ENCODE results near the gene PRKAG3. TPM values are rescaled to one million over a fixed set of nuclear protein-coding genes. Genes with fewer than 3 reads are reported as not detected.

Gene PRKAG3
- total and polyA plus RNA-seq, 2 experiments from 2014 or later, result 0.23 TPM; not detected in 1

- Histone ChIP-seq H3K27me3 (no peaks in the 10 kb centered on the region), H3K27ac (peak overlapping the region; percentile 86), H3K4me2 (peak overlapping the region; percentile 53), H3K36me3 (replicated peaks; ENCODE audit: insufficient read depth, low read depth) (no peaks in the 10 kb centered on the region), H3K4me3 (no peak overlapping the region), H4K20me1 (ENCODE audit: insufficient read depth, poor library complexity, severe bottlenecking) (no peaks in the 10 kb centered on the region), H3K9me3 (ENCODE audit: low read depth) (peaks cover 5% of the 10 kb centered on the region), H3K79me2 (peaks cover 66% of the 10 kb centered on the region), H3K4me1 (ENCODE audit: insufficient read depth) (peaks cover 26% of the 10 kb centered on the region), H3K9me2 (replicated peaks; ENCODE audit: insufficient read depth) (no peaks in the 10 kb centered on the region), H2AFZ (peak overlapping the region; percentile 8)
- TF ChIP-seq EZH2 (IDR thresholded peaks at IDR 0.05; ENCODE audit: borderline replicate concordance) (no peak), CTCF (IDR thresholded peaks at IDR 0.05; ENCODE audit: poor library complexity) (no peak), EZH2phosphoT487 (IDR thresholded peaks at IDR 0.05; ENCODE audit: low read depth, severe bottlenecking, unreplicated experiment) (no peak)
- peak; percentile 46 for DNase-seq (ENCODE audit: low spot score)
- WGBS (ENCODE audit: low lambda C conversion rate, missing lambda C conversion rate), result 28% methylated on average over 3 of the region's 3 CpGs
Measured at GRCh38 chr2:218805627-218806026, 26.0 kb downstream of the PRKAG3 start.

GRCh38 chr2:218804817-218805216, 26.8 kb downstream of the PRKAG3 start:
- no peaks in the 10 kb centered on the region for H3K36me3 ChIP-seq (replicated peaks; ENCODE audit: insufficient read depth, low read depth)
- peaks cover 5% of the 10 kb centered on the region for H3K9me3 ChIP-seq (ENCODE audit: low read depth)
- H3K4me2 ChIP-seq, result no peak overlapping the region
- no peak for DNase-seq (ENCODE audit: low spot score)
- H3K79me2 ChIP-seq, result peaks cover 63% of the 10 kb centered on the region
- TF ChIP-seq EZH2 (IDR thresholded peaks at IDR 0.05; ENCODE audit: borderline replicate concordance) (no peak), EZH2phosphoT487 (IDR thresholded peaks at IDR 0.05; ENCODE audit: low read depth, severe bottlenecking, unreplicated experiment) (no peak), CTCF (IDR thresholded peaks at IDR 0.05; ENCODE audit: poor library complexity) (no peak)
- no peaks in the 10 kb centered on the region for H3K27me3 ChIP-seq
- H3K4me3 ChIP-seq, result no peak overlapping the region
- peaks cover 28% of the 10 kb centered on the region for H3K4me1 ChIP-seq (ENCODE audit: insufficient read depth)
- no peaks in the 10 kb centered on the region for H4K20me1 ChIP-seq (ENCODE audit: insufficient read depth, poor library complexity, severe bottlenecking)
- peak overlapping the region; percentile 86 for H3K27ac ChIP-seq
- 72% methylated on average over 1 of the region's 1 CpG for WGBS (ENCODE audit: low lambda C conversion rate, missing lambda C conversion rate)
- no peaks in the 10 kb centered on the region for H3K9me2 ChIP-seq (replicated peaks; ENCODE audit: insufficient read depth)
- no peak overlapping the region for H2AFZ ChIP-seq

- H3K9me2 ChIP-seq (replicated peaks; ENCODE audit: insufficient read depth), result no peaks in the 10 kb centered on the region
- no peak overlapping the region for H3K4me3 ChIP-seq
- peaks cover 5% of the 10 kb centered on the region for H3K9me3 ChIP-seq (ENCODE audit: low read depth)
- no peak overlapping the region for H2AFZ ChIP-seq
- peaks cover 53% of the 10 kb centered on the region for H3K79me2 ChIP-seq
- no peaks in the 10 kb centered on the region for H4K20me1 ChIP-seq (ENCODE audit: insufficient read depth, poor library complexity, severe bottlenecking)
- TF ChIP-seq CTCF (IDR thresholded peaks at IDR 0.05; ENCODE audit: poor library complexity) (no peak), EZH2 (IDR thresholded peaks at IDR 0.05; ENCODE audit: borderline replicate concordance) (no peak), EZH2phosphoT487 (IDR thresholded peaks at IDR 0.05; ENCODE audit: low read depth, severe bottlenecking, unreplicated experiment) (no peak)
- H3K36me3 ChIP-seq (replicated peaks; ENCODE audit: insufficient read depth, low read depth), result no peaks in the 10 kb centered on the region
- H3K27ac ChIP-seq, result no peak overlapping the region
- DNase-seq (ENCODE audit: low spot score), result no peak
- peaks cover 37% of the 10 kb centered on the region for H3K4me1 ChIP-seq (ENCODE audit: insufficient read depth)
- peak overlapping the region; percentile 10 for H3K4me2 ChIP-seq
- 41% methylated on average over 4 of the region's 4 CpGs for WGBS (ENCODE audit: low lambda C conversion rate, missing lambda C conversion rate)
- no peaks in the 10 kb centered on the region for H3K27me3 ChIP-seq
Measured at GRCh38 chr2:218802386-218802994, 29.1 kb downstream of the PRKAG3 start.
